Endothelial cell of umbilical vein (primary cell): ENCODE results near the gene TULP4. TPM values are rescaled to one million over a fixed set of nuclear protein-coding genes. Genes with fewer than 3 reads are reported as not detected.
A peak's percentile ranks its signal among the peaks of the same experiment; 100 is the strongest.

Experiments
- BruUV-seq: library from RNA; stranded (reverse); fragments of 400-500 nt; replicated peaks from 2 replicates; lab custom pipeline; 2021; lab: Mats Ljungman, UMichigan
- CTCF ChIA-PET: fragments of 300-600, 350-600 bp; sonication (Branson Sonifier 250); formaldehyde crosslinking; loops from one replicate; lab custom pipeline; 2021; ENCODE audit warnings: antibody characterized with exemption, inconsistent platforms; lab: Charles Lee
- POLR2A ChIA-PET: fragments of 300-600, 350-600 bp; sonication (Branson Sonifier 250); formaldehyde crosslinking; loops from one replicate; lab custom pipeline; 2021; ENCODE audit warnings: antibody characterized with exemption, inconsistent platforms; lab: Charles Lee
- DNase-seq: peaks from one replicate; pipeline ENCODE4 v3.0.0-alpha.2; 2011; ENCODE audit warnings: low read depth, low spot score
- FAIRE-seq: peaks from 2 replicates; lab custom pipeline; 2011; peaks lifted over from hg19 to GRCh38; lab: Jason Lieb, UNC
- H2AFZ ChIP-seq: 2 replicates; pipeline ENCODE4 v1.6.0; 2012; ENCODE audit warnings: low read depth, low read length, control low read depth, inconsistent platforms
- H3K27ac ChIP-seq: 2 replicates; pipeline ENCODE4 v1.5.1; 2011; ENCODE audit warnings: low read depth, mild to moderate bottlenecking, control low read depth, low read length, moderate library complexity; ENCODE audit not compliant: insufficient read depth
- H3K27me3 ChIP-seq, 2 experiments: 2 replicates each; pipeline versions ENCODE4 v1.6.0 to v1.6.1; 2011; ENCODE audit warnings: low read length in 2 of 2, mixed read lengths in 1 of 2; ENCODE audit not compliant: control insufficient read depth in 2 of 2, insufficient read depth in 2 of 2
- H3K36me3 ChIP-seq, 2 experiments: 2 replicates in 1 of 2; 3 replicates in 1 of 2; pipeline ENCODE4 v1.5.1; 2011; ENCODE audit warnings: low read length in 2 of 2, mild to moderate bottlenecking in 1 of 2, moderate library complexity in 1 of 2; ENCODE audit not compliant: control insufficient read depth in 2 of 2, insufficient read depth in 2 of 2; ENCODE audit errors: extremely low read depth in 1 of 2
- H3K4me1 ChIP-seq: 3 replicates; pipeline ENCODE4 v1.5.1; 2011; ENCODE audit warnings: mild to moderate bottlenecking, low read length; ENCODE audit not compliant: control insufficient read depth, insufficient read depth; ENCODE audit errors: extremely low read depth
- H3K4me2 ChIP-seq: 2 replicates; pipeline ENCODE4 v1.6.1; 2011; ENCODE audit warnings: low read length, control low read depth, mixed read lengths; ENCODE audit not compliant: insufficient read depth
- H3K4me3 ChIP-seq, 3 experiments: fragments of 200-600 bp in 1 of 3; sonication (generic), shearing (Covaris generic) in 1 of 3; replicated peaks in 1 of 3; 2 replicates each; pipeline ENCODE4 v1.5.1; 2011 to 2016; ENCODE audit warnings: control low read depth in 3 of 3, low read length in 3 of 3, mild to moderate bottlenecking in 2 of 3, inconsistent platforms in 1 of 3, low read depth in 1 of 3, moderate library complexity in 1 of 3; ENCODE audit not compliant: insufficient read depth in 1 of 3
- H3K79me2 ChIP-seq: 2 replicates; pipeline ENCODE4 v1.6.0; 2012; ENCODE audit warnings: low read length, inconsistent platforms; ENCODE audit not compliant: control insufficient read depth, insufficient read depth
- H3K9ac ChIP-seq: replicated peaks from 2 replicates; pipeline ENCODE3; 2011; ENCODE audit warnings: low read length, control low read depth; ENCODE audit not compliant: insufficient read depth; ENCODE audit errors: extremely low read depth
- H3K9me1 ChIP-seq: replicated peaks from 3 replicates; pipeline ENCODE4 v1.6.0; 2011; ENCODE audit warnings: mild to moderate bottlenecking, low read length; ENCODE audit not compliant: control insufficient read depth, insufficient read depth; ENCODE audit errors: extremely low read depth
- H3K9me3 ChIP-seq: replicated peaks from 2 replicates; pipeline ENCODE4 v1.5.1; 2012; ENCODE audit warnings: low read length, inconsistent platforms; ENCODE audit not compliant: control insufficient read depth, insufficient read depth
- H4K20me1 ChIP-seq: replicated peaks from 2 replicates; pipeline ENCODE3; 2011; ENCODE audit warnings: mild to moderate bottlenecking, low read length; ENCODE audit not compliant: control insufficient read depth, insufficient read depth; ENCODE audit errors: extremely low read depth
- CTCF ChIP-seq, 2 donors: IDR thresholded peaks; 1 replicate in 1 of 2; 2 replicates in 1 of 2; pipeline ENCODE4 v1.5.1; 2011; ENCODE audit warnings: low read length in 2 of 2, mild to moderate bottlenecking in 2 of 2, moderate library complexity in 2 of 2, control low read depth in 1 of 2, inconsistent platforms in 1 of 2, low read depth in 1 of 2; ENCODE audit not compliant: insufficient read depth in 1 of 2; ENCODE audit errors: extremely low read depth in 1 of 2
- EZH2 ChIP-seq: IDR thresholded peaks from 2 replicates; pipeline ENCODE4 v1.6.1; 2012; ENCODE audit warnings: borderline replicate concordance, low read depth, mild to moderate bottlenecking, moderate library complexity, low read length, inconsistent platforms; ENCODE audit not compliant: severe bottlenecking
- FOS ChIP-seq: IDR thresholded peaks from 2 replicates; pipeline ENCODE4 v1.6.1; 2011; ENCODE audit warnings: mild to moderate bottlenecking, low read length, moderate library complexity, borderline replicate concordance; ENCODE audit not compliant: insufficient read depth
- GATA2 ChIP-seq: IDR thresholded peaks from 2 replicates; pipeline ENCODE4 v1.7.0; 2011; ENCODE audit warnings: low read depth, mild to moderate bottlenecking, moderate library complexity, mixed read lengths, low read length; ENCODE audit not compliant: insufficient read length, insufficient read depth
- JUN ChIP-seq: IDR thresholded peaks from 2 replicates; pipeline ENCODE4 v1.6.1; 2011; ENCODE audit warnings: borderline replicate concordance, low read depth; ENCODE audit not compliant: insufficient read length, insufficient read depth
- MAX ChIP-seq: IDR thresholded peaks from 2 replicates; pipeline ENCODE4 v1.6.1; 2011; ENCODE audit not compliant: insufficient read depth, insufficient read length
- MYC ChIP-seq: IDR thresholded peaks from one replicate; pipeline ENCODE4 v1.6.1; 2011; ENCODE audit warnings: mild to moderate bottlenecking, low read depth, low read length
- POLR2A ChIP-seq: IDR thresholded peaks from 2 replicates; pipeline ENCODE4 v1.6.1; 2012; ENCODE audit warnings: low read depth, mild to moderate bottlenecking, control low read depth, low read length
- POLR2AphosphoS5 ChIP-seq: IDR thresholded peaks from 2 replicates; pipeline ENCODE4 v1.6.1; 2012; ENCODE audit warnings: low read depth, mild to moderate bottlenecking, control low read depth, low read length, moderate library complexity; ENCODE audit not compliant: insufficient read depth
- dilution Hi-C: fragments of 300-500 bp; cut with MboI; formaldehyde crosslinking; loops from one replicate; pipeline ENCODE4 v1.15.0; 2019; ENCODE audit warnings: low sequenced_read_pairs; ENCODE audit not compliant: extremely low pct_ligation_motif_present
- intact Hi-C: fragments of 100-400 bp; cut with micrococcal nuclease; formaldehyde crosslinking; loops from one replicate; pipeline ENCODE4 v1.10.0; 2022
- polyA plus RNA-seq, 4 experiments: library from polyadenylated mRNA; depleted of rRNA in 3 of 4; stranded (reverse) in 3 of 4; unstranded in 1 of 4; fragments of >200 nt; gene quantifications; 2 replicates each; pipeline versions ENCODE4 v1.2.1 to v1.2.3, GENCODE V29; 2011 to 2012; ENCODE audit warnings: missing spikeins in 1 of 4
- total RNA-seq: library from RNA; stranded (reverse); gene quantifications from 2 replicates; pipeline ENCODE4 v1.2.3, GENCODE V29; 2021

The TULP4 gene
- total and polyA plus RNA-seq, 2 donors (not counting 3 experiments of a cell fraction or from before 2014, with no cell fraction given), result 10.8 to 55.1 TPM

GRCh38 chr6:158284876-158285655 lies 27.2 kb upstream of the TULP4 start:
- Histone ChIP-seq H3K4me2 (no peak overlapping the region), H3K4me3 (no peak overlapping the region), H3K9me1 (no peaks in the 10 kb centered on the region), H3K36me3 (no peaks in the 10 kb centered on the region), H2AFZ (no peak overlapping the region), H3K79me2 (peaks cover 9% of the 10 kb centered on the region), H4K20me1 (no peaks in the 10 kb centered on the region), H3K4me1 (peaks cover 18% of the 10 kb centered on the region), H3K27me3 (no peaks in the 10 kb centered on the region), H3K9me3 (no peaks in the 10 kb centered on the region), H3K27ac (no peak overlapping the region), H3K9ac (no peak overlapping the region)
- BruUV-seq, result no TSS peak
- FAIRE-seq (no peak), DNase-seq (peak; percentile 13)
- intact Hi-C loops (no loop called here), dilution Hi-C loops (no loop called here)
- POLR2A ChIA-PET, result no interaction called here
- TF ChIP-seq MYC (no peak), CTCF (IDR thresholded peaks at IDR 0.05; ENCODE audit: extremely low read depth in 1 of 2, insufficient read depth in 1 of 2, low read depth in 1 of 2, low read length in 2 of 2) (no peak), MAX (no peak), GATA2 (no peak), JUN (no peak), POLR2A (no peak), FOS (no peak), POLR2AphosphoS5 (no peak), EZH2 (no peak)
- CTCF ChIA-PET, result interaction anchor here (1.6 to 2.4 kb wide), 3 partner anchors 12 to 197 kb away, joined by 3 to 8 read pairs (median 4); no protein-coding TSS in a partner anchor
